H1 (cell line): ENCODE data around the gene MARCHF10. TPM values are rescaled to one million over a fixed set of nuclear protein-coding genes. Genes with fewer than 3 reads are reported as not detected.

ENCODE experiments used
- CTCF ChIA-PET: fragments of 300-600 bp; sonication (Branson Sonifier 250); formaldehyde crosslinking; loops from one replicate; lab custom pipeline; 2021; ENCODE audit not compliant: partially characterized antibody; lab: Charles Lee
- POLR2A ChIA-PET: fragments of 300-600 bp; sonication (Branson Sonifier 250); formaldehyde crosslinking; loops from one replicate; lab custom pipeline; 2021; ENCODE audit warnings: inconsistent platforms; ENCODE audit not compliant: partially characterized antibody; lab: Charles Lee
- DNase-seq, 2 experiments: peaks; one replicate each; pipeline versions ENCODE4 v3.0.0 to v3.0.0-alpha.2; 2010 to 2022; ENCODE audit warnings: low spot score in 2 of 2, low read depth in 1 of 2, mixed read lengths in 1 of 2
- FAIRE-seq: peaks from 2 replicates; lab custom pipeline; 2011; peaks lifted over from hg19 to GRCh38; lab: Jason Lieb, UNC
- H2AFZ ChIP-seq: 2 replicates; pipeline ENCODE4 v1.8.1; 2012; ENCODE audit warnings: low read length, inconsistent platforms
- H2AK5ac ChIP-seq: 2 replicates; pipeline ENCODE4 v1.6.1; 2013; ENCODE audit warnings: low read depth, low read length
- H2BK120ac ChIP-seq: replicated peaks from 2 replicates; pipeline ENCODE3; 2013; ENCODE audit warnings: low read depth, low read length, inconsistent platforms
- H2BK12ac ChIP-seq: 2 replicates; pipeline ENCODE4 v1.6.1; 2013; ENCODE audit warnings: low read depth, low read length
- H2BK15ac ChIP-seq: 2 replicates; pipeline ENCODE4 v1.6.1; 2013; ENCODE audit warnings: low read length
- H2BK20ac ChIP-seq: 2 replicates; pipeline ENCODE4 v1.6.1; 2013; ENCODE audit warnings: low read length
- H2BK5ac ChIP-seq: 2 replicates; pipeline ENCODE4 v1.6.1; 2013; ENCODE audit warnings: low read depth, low read length
- H3K14ac ChIP-seq: 2 replicates; pipeline ENCODE4 v1.6.1; 2013; ENCODE audit warnings: inconsistent platforms; ENCODE audit not compliant: insufficient read length
- H3K18ac ChIP-seq: 2 replicates; pipeline ENCODE4 v1.6.1; 2013; ENCODE audit warnings: low read length; ENCODE audit errors: extremely low read depth
- H3K23ac ChIP-seq: 2 replicates; pipeline ENCODE4 v1.6.1; 2013; ENCODE audit warnings: inconsistent platforms; ENCODE audit not compliant: insufficient read length
- H3K23me2 ChIP-seq: 2 replicates; pipeline ENCODE4 v1.6.1; 2013; ENCODE audit warnings: low read depth, low read length
- H3K27ac ChIP-seq: 2 replicates; pipeline ENCODE4 v1.6.1; 2011; ENCODE audit warnings: low read depth, low read length, inconsistent platforms
- H3K27me3 ChIP-seq, 4 experiments: replicated peaks in 1 of 4; 1 replicate in 1 of 4; 2 replicates in 3 of 4; pipeline versions ENCODE4 v1.6.1 to v1.8.1; 2011 to 2013; ENCODE audit warnings: low read length in 3 of 4, mild to moderate bottlenecking in 3 of 4, inconsistent platforms in 2 of 4, mixed read lengths in 2 of 4, moderate library complexity in 1 of 4; ENCODE audit not compliant: control insufficient read depth in 3 of 4, insufficient read depth in 3 of 4; ENCODE audit errors: extremely low read depth in 1 of 4
- H3K36me3 ChIP-seq, 4 experiments: 2 replicates each; pipeline versions ENCODE4 v1.6.1 to v1.8.1; 2011 to 2013; ENCODE audit warnings: mild to moderate bottlenecking in 4 of 4, low read length in 3 of 4, moderate library complexity in 2 of 4, control low read depth in 1 of 4, inconsistent platforms in 1 of 4; ENCODE audit not compliant: insufficient read depth in 4 of 4, control insufficient read depth in 2 of 4
- H3K4ac ChIP-seq: replicated peaks from 2 replicates; pipeline ENCODE3; 2013; ENCODE audit warnings: low read length, low read depth, mixed read lengths, inconsistent platforms; ENCODE audit not compliant: insufficient read length
- H3K4me1 ChIP-seq, 4 experiments: replicated peaks in 1 of 4; 1 replicate in 1 of 4; 2 replicates in 3 of 4; pipeline versions ENCODE4 v1.6.1 to v1.8.1; 2011 to 2013; ENCODE audit warnings: low read length in 3 of 4, inconsistent platforms in 2 of 4, mixed read lengths in 1 of 4; ENCODE audit not compliant: insufficient read depth in 4 of 4, control insufficient read depth in 3 of 4
- H3K4me2 ChIP-seq, 2 experiments: 2 replicates each; pipeline versions ENCODE4 v1.6.1 to v1.8.1; 2011 to 2013; ENCODE audit warnings: low read depth in 2 of 2, low read length in 2 of 2, control low read depth in 1 of 2, inconsistent platforms in 1 of 2, mild to moderate bottlenecking in 1 of 2; ENCODE audit not compliant: insufficient read depth in 1 of 2
- H3K4me3 ChIP-seq, 4 experiments: fragments of 200-600, 300-600 bp in 1 of 4; sonication (generic), shearing (Covaris generic), sonication (Bioruptor Twin) in 1 of 4; 2 replicates each; pipeline versions ENCODE4 v1.5.1 to v1.8.1; 2011 to 2016; ENCODE audit warnings: low read length in 4 of 4, low read depth in 3 of 4, control low read depth in 2 of 4, inconsistent platforms in 2 of 4, mild to moderate bottlenecking in 2 of 4, mixed read lengths in 1 of 4, moderate library complexity in 1 of 4; ENCODE audit not compliant: insufficient read depth in 2 of 4; ENCODE audit errors: extremely low read depth in 1 of 4
- H3K56ac ChIP-seq: replicated peaks from 2 replicates; pipeline ENCODE3; 2013; ENCODE audit warnings: low read depth, mild to moderate bottlenecking, mixed read lengths, low read length, inconsistent platforms; ENCODE audit not compliant: insufficient read length
- H3K79me1 ChIP-seq: 2 replicates; pipeline ENCODE4 v1.6.1; 2013; ENCODE audit warnings: low read depth, low read length, control low read depth
- H3K79me2 ChIP-seq, 2 experiments: 2 replicates each; pipeline versions ENCODE4 v1.6.1 to v1.8.1; 2012 to 2013; ENCODE audit warnings: low read length in 2 of 2, mild to moderate bottlenecking in 2 of 2, inconsistent platforms in 1 of 2; ENCODE audit not compliant: insufficient read depth in 2 of 2, control insufficient read depth in 1 of 2
- H3K9ac ChIP-seq, 4 experiments: replicated peaks in 1 of 4; 1 replicate in 1 of 4; 2 replicates in 3 of 4; pipeline versions ENCODE4 v1.6.1 to v1.8.1; 2011 to 2013; ENCODE audit warnings: low read depth in 3 of 4, low read length in 3 of 4, control low read depth in 2 of 4, mild to moderate bottlenecking in 2 of 4, moderate library complexity in 2 of 4, inconsistent platforms in 1 of 4; ENCODE audit errors: extremely low read depth in 1 of 4
- H3K9me3 ChIP-seq, 2 experiments: 2 replicates each; pipeline versions ENCODE4 v1.6.1 to v1.8.1; 2012 to 2013; ENCODE audit warnings: mild to moderate bottlenecking in 2 of 2, moderate library complexity in 2 of 2, control low read depth in 1 of 2, inconsistent platforms in 1 of 2, low read depth in 1 of 2, low read length in 1 of 2, mixed read lengths in 1 of 2; ENCODE audit not compliant: insufficient read depth in 2 of 2
- H4K20me1 ChIP-seq, 2 experiments: replicated peaks in 1 of 2; 2 replicates each; pipeline versions ENCODE3 to v1.8.1; 2011 to 2013; ENCODE audit warnings: inconsistent platforms in 2 of 2, low read length in 2 of 2, mild to moderate bottlenecking in 1 of 2; ENCODE audit not compliant: insufficient read depth in 2 of 2, control insufficient read depth in 1 of 2
- H4K5ac ChIP-seq: 2 replicates; pipeline ENCODE4 v1.6.1; 2013; ENCODE audit warnings: low read length, low read depth, mixed read lengths, inconsistent platforms; ENCODE audit not compliant: insufficient read length
- H4K8ac ChIP-seq: 2 replicates; pipeline ENCODE4 v1.8.0; 2013; ENCODE audit warnings: mild to moderate bottlenecking, moderate library complexity, low read length, inconsistent platforms; ENCODE audit not compliant: insufficient read depth; ENCODE audit errors: extremely low read depth
- H4K91ac ChIP-seq: replicated peaks from 2 replicates; pipeline ENCODE3; 2013; ENCODE audit warnings: low read length, mixed read lengths, inconsistent platforms; ENCODE audit not compliant: insufficient read length
- BACH1 ChIP-seq: IDR thresholded peaks from 2 replicates; pipeline ENCODE4 v1.6.1; 2012; ENCODE audit warnings: low read length, improper control_type of control experiment
- CHD2 ChIP-seq: IDR thresholded peaks from 2 replicates; pipeline ENCODE4 v1.6.1; 2012; ENCODE audit warnings: low read length, improper control_type of control experiment
- KDM1A ChIP-seq: fragments of 200-600, 300-600 bp; sonication (generic); IDR thresholded peaks from 2 replicates; pipeline ENCODE4 v1.7.1; 2016; ENCODE audit warnings: mild to moderate bottlenecking, low read length, borderline replicate concordance
- RAD21 ChIP-seq, 2 experiments: IDR thresholded peaks in 1 of 2; conservative IDR thresholded peaks in 1 of 2; 2 replicates each; pipeline ENCODE4 v1.6.1; 2011; ENCODE audit warnings: low read depth in 2 of 2, low read length in 2 of 2, improper control_type of control experiment in 1 of 2, inconsistent platforms in 1 of 2, mild to moderate bottlenecking in 1 of 2, moderate library complexity in 1 of 2
- TEAD4 ChIP-seq: IDR thresholded peaks from 2 replicates; pipeline ENCODE4 v1.6.1; 2012; ENCODE audit warnings: low read depth, low read length, inconsistent platforms, mixed read lengths
- WGBS, 2 experiments: shearing (Covaris generic) in 1 of 2; methylation state at CpG; one replicate each; pipeline versions ENCODE4 v1.1.6 to v1.1.7; 2013 to 2015; ENCODE audit warnings: low lambda C conversion rate in 2 of 2, mixed read lengths in 2 of 2, inconsistent platforms in 1 of 2, low coverage in 1 of 2, missing lambda C conversion rate in 1 of 2; ENCODE audit not compliant: insufficient replicate concordance in 2 of 2, insufficient coverage in 1 of 2, insufficient read length in 1 of 2; ENCODE audit errors: extremely low coverage in 1 of 2, missing lambda C conversion rate in 1 of 2; 5-methylcytosine and 5-hydroxymethylcytosine counted together
- polyA plus RNA-seq, 7 experiments: library from polyadenylated mRNA; depleted of rRNA in 3 of 7; stranded (reverse) in 5 of 7; unstranded in 2 of 7; fragments of >200 nt in 5 of 7; fragments of 200-250 nt in 2 of 7; gene quantifications; 1 replicate in 5 of 7; 2 replicates in 1 of 7; 4 replicates in 1 of 7; pipeline versions ENCODE4 v1.2.1 to v1.2.3, GENCODE V29; 2011 to 2013; ENCODE audit warnings: missing spikeins in 2 of 7, mixed read lengths in 2 of 7
- total RNA-seq: library from RNA; stranded (reverse); fragmentation: NEBNext Ultra II Directional; extraction: Animal tissue kit (Norgen Biotek cat#: 25700); gene quantifications from 2 replicates; pipeline ENCODE4 v1.2.1, GENCODE V29; 2021
- TF ChIP-seq, protein P1 (sequence below), 3 experiments: IDR thresholded peaks; 1 replicate in 2 of 3; 2 replicates in 1 of 3; pipeline versions ENCODE4 v1.5.1 to v1.6.1; 2011; ENCODE audit warnings: low read length in 3 of 3, mild to moderate bottlenecking in 3 of 3, inconsistent platforms in 2 of 3, low read depth in 1 of 3, moderate library complexity in 1 of 3; ENCODE audit not compliant: insufficient read depth in 1 of 3; ENCODE audit errors: control extremely low read depth in 1 of 3

MARCHF10 gene
- total and polyA plus RNA-seq, 2 of the 8 experiments (the other 6 are each of a cell fraction or from before 2014, with no cell fraction given): 0.48 to 0.73 TPM

DNA sequence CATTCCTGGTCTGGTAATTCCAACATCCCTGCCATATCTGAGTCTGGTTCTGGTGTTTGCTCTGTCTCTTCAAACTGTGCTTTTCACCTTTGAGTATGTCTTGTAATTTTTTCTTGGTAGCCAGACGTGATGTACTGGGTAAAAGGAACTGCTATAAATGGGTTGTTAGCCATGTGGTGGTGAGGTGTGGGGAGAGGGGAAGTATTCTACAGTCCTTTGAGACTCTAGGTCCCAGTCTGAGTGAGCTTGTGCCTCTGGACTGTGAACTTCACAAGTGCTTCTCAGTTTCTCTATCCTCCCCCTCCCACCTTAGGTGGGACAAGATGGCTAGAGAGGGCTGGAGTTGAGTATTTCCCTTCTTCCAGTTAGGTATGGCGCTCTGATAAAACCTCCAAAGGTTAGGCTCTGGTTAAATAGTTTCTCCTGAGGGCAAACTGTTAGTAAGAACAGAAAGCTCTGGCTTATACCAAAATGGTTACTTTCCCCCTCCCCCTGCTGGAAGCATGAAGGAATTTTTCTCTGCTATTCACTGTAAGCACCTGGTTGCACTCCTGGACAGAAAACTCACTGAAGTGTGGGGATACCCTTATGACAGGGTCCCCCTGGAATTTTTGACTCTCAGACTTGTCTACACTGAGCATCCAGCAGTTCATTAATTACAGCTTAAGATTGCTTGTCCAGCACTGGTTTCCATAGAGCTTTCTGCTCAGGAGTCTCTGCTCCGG, 87.8 kb downstream of the MARCHF10 start:
- Histone ChIP-seq H3K79me1 (no peaks in the 10 kb centered on the region), H3K4ac (no peak overlapping the region), H4K20me1 (no peaks in the 10 kb centered on the region), H2AFZ (peak overlapping the region; percentile 68; the same call in 1 of the 2 replicates), H3K27ac (no peak overlapping the region), H3K4me2 (no peak overlapping the region), H3K4me3 (no peak overlapping the region), H2BK5ac (0 out of 2 replicates have a peak overlapping the region, but pooled peaks have one; percentile 13), H3K23me2 (0 out of 2 replicates have a peak, but pooled peaks cover 4% of the 10 kb centered on the region), H2BK120ac (no peak overlapping the region), H3K27me3 (0 out of 7 replicates have a peak, but pooled peaks cover 0 to 1% (median 0%) of the 10 kb centered on the region in 4 experiments), H3K9me3 (no peaks in the 10 kb centered on the region), H3K14ac (no peak overlapping the region), H2BK15ac (peak overlapping the region; percentile 53; the same call in 1 of the 2 replicates), H3K36me3 (no peaks in the 10 kb centered on the region), H3K23ac (no peak overlapping the region), H3K9ac (no peak overlapping the region), H4K91ac (no peak overlapping the region), H2AK5ac (no peak overlapping the region), H3K56ac (no peak overlapping the region), H4K8ac (no peak overlapping the region), H3K18ac (peak overlapping the region; percentile 57; the same call in 1 of the 2 replicates), H2BK12ac (no peak overlapping the region; the same call in 1 of the 2 replicates), H3K4me1 (peaks cover 0 to 9% (median under 1%) of the 10 kb centered on the region in 4 experiments; a peak in 1 of 7 replicates), H4K5ac (no peak overlapping the region), H3K79me2 (no peaks in the 10 kb centered on the region), H2BK20ac (no peak overlapping the region)
- ChIA-PET CTCF (interaction anchor here (0.6 to 6.1 kb wide), 16 partner anchors 8 to 1434 kb away, joined by 3 to 43 read pairs (median 4); no protein-coding TSS in a partner anchor), POLR2A (interaction anchor here (2.3 kb wide), 1 partner anchor 14 kb away, joined by 7 read pairs; no protein-coding TSS in a partner anchor)
- DNase-seq (no peak), FAIRE-seq (no peak)
- no peak for TF ChIP-seq CHD2
- TF ChIP-seq RAD21 (IDR thresholded peaks at IDR 0.05 in 1 of 2, conservative IDR thresholded peaks at IDR 0.05 in 1 of 2; ENCODE audit: low read depth in 2 of 2, low read length in 2 of 2): peak in 1 of 2 experiments; percentile 39; a peak in 2 of 4 replicates
- TF ChIP-seq KDM1A: no peak
- no peak for TF ChIP-seq TEAD4
- TF ChIP-seq, protein P1, sequence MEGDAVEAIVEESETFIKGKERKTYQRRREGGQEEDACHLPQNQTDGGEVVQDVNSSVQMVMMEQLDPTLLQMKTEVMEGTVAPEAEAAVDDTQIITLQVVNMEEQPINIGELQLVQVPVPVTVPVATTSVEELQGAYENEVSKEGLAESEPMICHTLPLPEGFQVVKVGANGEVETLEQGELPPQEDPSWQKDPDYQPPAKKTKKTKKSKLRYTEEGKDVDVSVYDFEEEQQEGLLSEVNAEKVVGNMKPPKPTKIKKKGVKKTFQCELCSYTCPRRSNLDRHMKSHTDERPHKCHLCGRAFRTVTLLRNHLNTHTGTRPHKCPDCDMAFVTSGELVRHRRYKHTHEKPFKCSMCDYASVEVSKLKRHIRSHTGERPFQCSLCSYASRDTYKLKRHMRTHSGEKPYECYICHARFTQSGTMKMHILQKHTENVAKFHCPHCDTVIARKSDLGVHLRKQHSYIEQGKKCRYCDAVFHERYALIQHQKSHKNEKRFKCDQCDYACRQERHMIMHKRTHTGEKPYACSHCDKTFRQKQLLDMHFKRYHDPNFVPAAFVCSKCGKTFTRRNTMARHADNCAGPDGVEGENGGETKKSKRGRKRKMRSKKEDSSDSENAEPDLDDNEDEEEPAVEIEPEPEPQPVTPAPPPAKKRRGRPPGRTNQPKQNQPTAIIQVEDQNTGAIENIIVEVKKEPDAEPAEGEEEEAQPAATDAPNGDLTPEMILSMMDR (IDR thresholded peaks at IDR 0.05; ENCODE audit: control extremely low read depth in 1 of 3, insufficient read depth in 1 of 3, low read depth in 1 of 3, low read length in 3 of 3): peak in 1 of 3 experiments; percentile 43; a peak in 2 of 4 replicates
- TF ChIP-seq BACH1: no peak
- WGBS, 2 experiments: 84% methylated on average over 3 of the region's 3 CpGs; no CpG with 5 or more reads in 1 of the 2 experiments
